GM12874 (cell line): ENCODE results near the gene HOXC5.

Experiments
- TF ChIP-seq, protein P1 (sequence below): IDR thresholded peaks from 2 replicates; pipeline ENCODE4 v1.5.1; 2011; ENCODE audit warnings: low read depth, mild to moderate bottlenecking, control low read depth, low read length, moderate library complexity; ENCODE audit not compliant: insufficient read depth

Gene HOXC5

DNA sequence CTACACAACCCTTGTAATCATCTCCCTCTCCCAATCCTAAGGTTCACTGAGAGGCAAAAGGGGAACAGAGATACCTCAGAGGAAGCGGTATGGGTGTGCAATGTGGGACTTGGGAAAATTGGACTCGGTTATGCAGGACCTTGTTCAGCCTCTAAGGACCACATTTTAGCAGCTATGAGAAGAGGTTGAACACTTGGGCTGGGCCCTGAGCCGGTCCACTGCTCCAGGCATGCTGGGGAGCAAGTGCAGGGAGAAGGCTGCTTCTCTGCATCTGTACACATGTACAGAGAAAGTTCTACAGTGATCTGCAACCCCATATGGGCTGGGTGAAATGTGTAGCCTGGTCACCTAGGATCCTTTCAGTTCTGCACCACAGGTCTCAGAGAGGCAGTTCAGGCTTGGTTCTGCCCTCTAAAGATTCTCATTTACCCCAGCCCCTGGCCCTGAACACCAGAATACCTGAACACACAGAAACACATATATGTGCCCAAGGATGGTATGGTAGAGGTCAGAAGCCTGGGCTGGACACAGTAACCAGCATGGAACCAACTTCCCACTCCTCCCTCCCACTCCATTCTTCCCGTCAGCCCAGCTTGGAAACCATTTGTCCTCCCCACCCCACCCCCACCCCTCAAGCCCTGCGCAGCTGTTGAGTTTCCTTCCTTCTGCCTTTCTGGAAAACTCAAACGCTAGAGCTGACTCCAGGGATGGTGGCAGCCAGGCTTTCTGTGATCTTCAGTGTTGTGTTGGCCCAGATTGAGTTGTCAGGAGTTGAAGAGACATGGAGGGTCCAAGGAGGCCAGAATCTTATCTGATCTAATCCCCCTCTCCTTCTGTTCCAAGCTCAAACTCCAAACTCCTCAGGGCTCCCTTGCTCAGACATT lies 10.4 kb downstream of the HOXC5 start:
- TF ChIP-seq, protein P1, sequence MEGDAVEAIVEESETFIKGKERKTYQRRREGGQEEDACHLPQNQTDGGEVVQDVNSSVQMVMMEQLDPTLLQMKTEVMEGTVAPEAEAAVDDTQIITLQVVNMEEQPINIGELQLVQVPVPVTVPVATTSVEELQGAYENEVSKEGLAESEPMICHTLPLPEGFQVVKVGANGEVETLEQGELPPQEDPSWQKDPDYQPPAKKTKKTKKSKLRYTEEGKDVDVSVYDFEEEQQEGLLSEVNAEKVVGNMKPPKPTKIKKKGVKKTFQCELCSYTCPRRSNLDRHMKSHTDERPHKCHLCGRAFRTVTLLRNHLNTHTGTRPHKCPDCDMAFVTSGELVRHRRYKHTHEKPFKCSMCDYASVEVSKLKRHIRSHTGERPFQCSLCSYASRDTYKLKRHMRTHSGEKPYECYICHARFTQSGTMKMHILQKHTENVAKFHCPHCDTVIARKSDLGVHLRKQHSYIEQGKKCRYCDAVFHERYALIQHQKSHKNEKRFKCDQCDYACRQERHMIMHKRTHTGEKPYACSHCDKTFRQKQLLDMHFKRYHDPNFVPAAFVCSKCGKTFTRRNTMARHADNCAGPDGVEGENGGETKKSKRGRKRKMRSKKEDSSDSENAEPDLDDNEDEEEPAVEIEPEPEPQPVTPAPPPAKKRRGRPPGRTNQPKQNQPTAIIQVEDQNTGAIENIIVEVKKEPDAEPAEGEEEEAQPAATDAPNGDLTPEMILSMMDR: no peak

- TF ChIP-seq, protein P1: no peak
These were observed 11.7 kb downstream of the HOXC5 start for GRCh38 chr12:54044425-54045103.

- TF ChIP-seq, protein P1: no peak
These were observed 12.6 kb downstream of the HOXC5 start for GRCh38 chr12:54045401-54045800.

- TF ChIP-seq, protein P1: no peak
These were observed 13.1 kb downstream of the HOXC5 start for GRCh38 chr12:54045868-54046521.

GRCh38 chr12:54046809-54047159 lies 13.9 kb downstream of the HOXC5 start:
- TF ChIP-seq, protein P1: no peak

DNA sequence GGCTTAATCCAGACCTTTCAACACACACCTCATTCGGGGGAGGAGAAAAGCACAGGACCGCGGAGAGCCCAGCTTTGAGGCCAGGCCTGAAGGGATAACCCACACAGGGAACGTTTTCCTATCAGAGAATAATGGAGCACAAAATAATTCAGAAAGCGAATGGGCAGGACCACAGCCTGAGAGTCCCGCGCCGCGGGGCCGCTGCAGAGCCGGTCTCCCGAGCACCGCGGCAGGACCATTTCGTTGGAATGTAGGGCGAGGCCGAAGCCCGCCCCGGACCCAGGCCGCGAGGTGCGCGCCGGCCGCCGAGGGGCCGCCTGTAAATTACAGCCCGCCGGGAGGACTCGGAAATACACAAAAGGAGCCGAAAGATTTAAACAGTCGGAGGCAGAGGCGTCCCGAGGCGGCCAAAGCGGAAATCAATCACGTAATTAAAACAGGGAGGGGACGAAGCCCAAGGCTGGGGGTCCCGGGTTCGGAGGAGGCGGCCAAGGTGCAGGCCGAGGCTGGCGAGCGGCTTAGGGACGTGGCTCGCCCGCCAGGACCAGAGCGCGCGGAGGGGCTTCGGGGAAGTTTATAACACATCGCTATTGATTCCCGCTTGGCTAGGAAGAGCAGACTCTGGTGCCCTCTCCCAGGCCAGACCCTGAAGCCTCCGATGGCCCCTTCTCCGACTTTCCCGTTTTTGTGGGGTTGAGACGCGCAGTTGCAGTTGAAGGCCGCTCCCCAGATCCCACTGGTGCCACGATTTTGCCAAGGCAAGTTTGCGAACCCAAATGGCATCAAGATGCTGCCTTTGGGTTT lies 14.5 kb downstream of the HOXC5 start:
- TF ChIP-seq, protein P1: no peak
